Naive thymus-derived CD4-positive, alpha-beta T cell (primary cell): ENCODE results near the gene CAMKMT. TPM values are rescaled to one million over a fixed set of nuclear protein-coding genes. Genes with fewer than 3 reads are reported as not detected.
A peak's percentile ranks its signal among the peaks of the same experiment; 100 is the strongest.

Source experiments
- ATAC-seq: fragments of 150-1000 bp; cut with Tn5 transposase; 2 replicates; pipeline ENCODE4 v1.10.0; 2021; ENCODE audit warnings: mild to moderate bottlenecking, moderate library complexity
- CTCF ChIA-PET: fragments of 350-600 bp; sonication (Branson Sonifier 250); formaldehyde crosslinking; loops from one replicate; lab custom pipeline; 2021; ENCODE audit warnings: antibody characterized with exemption; lab: Charles Lee
- POLR2A ChIA-PET: fragments of 350-600 bp; sonication (Branson Sonifier 250); formaldehyde crosslinking; loops from one replicate; lab custom pipeline; 2021; ENCODE audit warnings: antibody characterized with exemption, inconsistent platforms; lab: Charles Lee
- DNase-seq, 9 donors: peaks; one replicate each; pipeline versions ENCODE4 v3.0.0 to v3.0.0-alpha.2; 2020 to 2022; ENCODE audit warnings: mixed read lengths in 1 of 9
- H3K27ac ChIP-seq: one replicate; pipeline ENCODE4 v1.7.0; 2013; ENCODE audit warnings: mild to moderate bottlenecking, low read depth, low read length, moderate library complexity
- H3K27me3 ChIP-seq, 2 donors: one replicate each; pipeline ENCODE4 v1.7.0; 2013; ENCODE audit warnings: low read length in 2 of 2, mild to moderate bottlenecking in 2 of 2, moderate library complexity in 2 of 2; ENCODE audit not compliant: control insufficient read depth in 2 of 2, insufficient read depth in 2 of 2
- H3K36me3 ChIP-seq, 3 experiments: 1 replicate in 2 of 3; 2 replicates in 1 of 3; pipeline ENCODE4 v1.7.0; 2013; ENCODE audit warnings: low read length in 3 of 3, mild to moderate bottlenecking in 3 of 3, moderate library complexity in 1 of 3; ENCODE audit not compliant: insufficient read depth in 3 of 3, control insufficient read depth in 2 of 3
- H3K4me1 ChIP-seq, 2 donors: one replicate each; pipeline ENCODE4 v1.7.0; 2013; ENCODE audit warnings: low read length in 2 of 2, mild to moderate bottlenecking in 2 of 2, moderate library complexity in 1 of 2; ENCODE audit not compliant: control insufficient read depth in 2 of 2, insufficient read depth in 2 of 2
- H3K4me3 ChIP-seq: 2 replicates; pipeline ENCODE4 v1.7.0; 2013; ENCODE audit warnings: mild to moderate bottlenecking, low read length
- H3K9me3 ChIP-seq, 3 experiments: 1 replicate in 2 of 3; 2 replicates in 1 of 3; pipeline ENCODE4 v1.7.0; 2013; ENCODE audit warnings: low read length in 3 of 3; ENCODE audit not compliant: control insufficient read depth in 2 of 3
- H3K27ac Mint-ChIP-seq, 9 donors: one replicate each; pipeline ENCODE4 v1.8.0; 2020 to 2022; ENCODE audit warnings: mixed read lengths in 9 of 9, mild to moderate bottlenecking in 8 of 9, moderate library complexity in 5 of 9, inconsistent platforms in 2 of 9
- H3K27me3 Mint-ChIP-seq, 5 donors: one replicate each; pipeline ENCODE4 v1.8.0; 2021 to 2022; ENCODE audit warnings: mixed read lengths in 5 of 5, mild to moderate bottlenecking in 1 of 5
- H3K36me3 Mint-ChIP-seq, 5 donors: one replicate each; pipeline ENCODE4 v1.8.0; 2020 to 2022; ENCODE audit warnings: mixed read lengths in 5 of 5, mild to moderate bottlenecking in 3 of 5, inconsistent platforms in 1 of 5
- H3K4me1 Mint-ChIP-seq, 7 donors: one replicate each; pipeline ENCODE4 v1.8.0; 2020 to 2022; ENCODE audit warnings: mixed read lengths in 7 of 7, mild to moderate bottlenecking in 3 of 7, inconsistent platforms in 1 of 7
- H3K4me3 Mint-ChIP-seq, 10 donors: one replicate each; pipeline ENCODE4 v1.8.0; 2020 to 2022; ENCODE audit warnings: mild to moderate bottlenecking in 10 of 10, mixed read lengths in 10 of 10, moderate library complexity in 6 of 10, inconsistent platforms in 2 of 10
- H3K9me3 Mint-ChIP-seq, 11 donors: one replicate each; pipeline ENCODE4 v1.8.0; 2020 to 2022; ENCODE audit warnings: mixed read lengths in 11 of 11, mild to moderate bottlenecking in 4 of 11, inconsistent platforms in 1 of 11, moderate library complexity in 1 of 11
- intact Hi-C, 2 donors: fragments of 100-400 bp; cut with micrococcal nuclease; formaldehyde crosslinking; loops; one replicate each; pipeline ENCODE4 v1.15.1; 2023
- polyA plus RNA-seq, 2 donors: library from polyadenylated mRNA; unstranded; fragments of 300-500 nt; fragmentation: Illumina TruSeq; gene quantifications; one replicate each; pipeline ENCODE4 v1.2.3, GENCODE V29; 2021
- total RNA-seq, 6 experiments: library from RNA in 5 of 6; stranded (reverse) in 5 of 6; gene quantifications; 1 replicate in 5 of 6; 2 replicates in 1 of 6; pipeline ENCODE4 v1.2.3 and lab custom pipeline; 2021 to 2026

CAMKMT gene
- total and polyA plus RNA-seq, 7 experiments from 2014 or later, result 11.1 to 20.8 (median 17.7) TPM

- H3K27me3 ChIP-seq, result no peaks in the 10 kb centered on the region
- intact Hi-C loops, result no loop called here
- ATAC-seq, result no peak
- Mint-ChIP-seq H3K4me1 (peaks cover 7 to 22% (median 16%) of the 10 kb centered on the region in 7 donors), H3K36me3 (peaks cover 20 to 58% (median 54%) of the 10 kb centered on the region in 5 donors), H3K27ac (peak overlapping the region in 2 of 9 donors; percentile 14 to 68), H3K4me3 (no peak overlapping the region), H3K27me3 (no peaks in the 10 kb centered on the region), H3K9me3 (peaks cover 0 to 6% (median 0%) of the 10 kb centered on the region in 11 donors)
- CTCF ChIA-PET, result no interaction called here
- no peak for DNase-seq
- no peak overlapping the region for H3K27ac ChIP-seq
- H3K4me1 ChIP-seq, result no peaks in the 10 kb centered on the region
- H3K36me3 ChIP-seq, result peaks cover 15 to 59% (median 18%) of the 10 kb centered on the region in 3 experiments
- POLR2A ChIA-PET, result no interaction called here
- H3K4me3 ChIP-seq, result no peak overlapping the region
- H3K9me3 ChIP-seq, result no peaks in the 10 kb centered on the region
These were observed 25.8 kb upstream of the CAMKMT start for GRCh38 chr2:44335806-44336538.

GRCh38 chr2:44342854-44343253, 18.9 kb upstream of the CAMKMT start:
- ATAC-seq (peak; percentile 60), DNase-seq (peak in 7 of 9 donors; percentile 14 to 45 (median 33))
- ChIA-PET POLR2A (interaction anchor here (0.7 to 2.3 kb wide), 5 partner anchors 15 to 1621 kb away, joined by 3 to 9 read pairs (median 3); partner anchors contain the start of genes CAMKMT and PREPL), CTCF (interaction anchor here (0.6 to 2.2 kb wide), 8 partner anchors 12 to 299 kb away, joined by 3 to 23 read pairs (median 5); no protein-coding TSS in a partner anchor)
- intact Hi-C loops, result loop anchor here (1.0 kb wide), 3 partner anchors 99 to 299 kb away; no protein-coding TSS in a partner anchor
- H3K4me3 ChIP-seq, result no peak overlapping the region
- H3K27me3 Mint-ChIP-seq, result no peaks in the 10 kb centered on the region
- H3K36me3 Mint-ChIP-seq, result peaks cover 8 to 33% (median 25%) of the 10 kb centered on the region in 5 donors
- H3K27me3 ChIP-seq, result no peaks in the 10 kb centered on the region
- peak overlapping the region in 2 of 9 donors; percentile 5 to 26 for H3K27ac Mint-ChIP-seq
- peaks cover 7 to 37% (median 25%) of the 10 kb centered on the region in 3 experiments for H3K36me3 ChIP-seq
- no peaks in the 10 kb centered on the region for H3K4me1 ChIP-seq
- no peak overlapping the region for H3K4me3 Mint-ChIP-seq
- H3K27ac ChIP-seq, result no peak overlapping the region
- H3K9me3 ChIP-seq, result no peaks in the 10 kb centered on the region
- H3K9me3 Mint-ChIP-seq, result no peaks in the 10 kb centered on the region
- H3K4me1 Mint-ChIP-seq, result peaks cover 0 to 17% (median 0%) of the 10 kb centered on the region in 7 donors

- intact Hi-C loops, result no loop called here
- Histone ChIP-seq H3K36me3 (peaks cover 0 to 11% (median 6%) of the 10 kb centered on the region in 3 experiments), H3K27ac (no peak overlapping the region), H3K4me1 (no peaks in the 10 kb centered on the region), H3K27me3 (no peaks in the 10 kb centered on the region), H3K4me3 (no peak overlapping the region), H3K9me3 (no peaks in the 10 kb centered on the region)
- H3K27me3 Mint-ChIP-seq, result no peaks in the 10 kb centered on the region
- ATAC-seq (no peak), DNase-seq (no peak)
- H3K36me3 Mint-ChIP-seq, result peaks cover 0 to 19% (median 8%) of the 10 kb centered on the region in 5 donors
- ChIA-PET CTCF (interaction anchor here (0.6 kb wide), 1 partner anchor 42 kb away, joined by 3 read pairs; no protein-coding TSS in a partner anchor), POLR2A (interaction anchor here (1.7 kb wide), 1 partner anchor 14 kb away, joined by 7 read pairs; the partner anchor contains the start of genes CAMKMT and PREPL)
- H3K4me3 Mint-ChIP-seq, result no peak overlapping the region
- no peaks in the 10 kb centered on the region for H3K9me3 Mint-ChIP-seq
- peaks cover 2 to 53% (median 23%) of the 10 kb centered on the region in 7 donors for H3K4me1 Mint-ChIP-seq
- no peak overlapping the region for H3K27ac Mint-ChIP-seq
These were observed 14.2 kb upstream of the CAMKMT start for GRCh38 chr2:44347526-44347925.

- DNase-seq (no peak), ATAC-seq (no peak)
- Histone ChIP-seq H3K36me3 (peaks cover 0 to 6% (median 6%) of the 10 kb centered on the region in 3 experiments), H3K9me3 (no peaks in the 10 kb centered on the region), H3K27me3 (no peaks in the 10 kb centered on the region), H3K27ac (no peak overlapping the region), H3K4me3 (no peak overlapping the region), H3K4me1 (no peaks in the 10 kb centered on the region)
- H3K27ac Mint-ChIP-seq, result no peak overlapping the region
- H3K27me3 Mint-ChIP-seq, result no peaks in the 10 kb centered on the region
- H3K4me3 Mint-ChIP-seq, result no peak overlapping the region
- ChIA-PET CTCF (interaction anchor here (0.7 to 1.0 kb wide), 3 partner anchors 8 to 260 kb away, joined by 3 to 5 read pairs (median 4); no protein-coding TSS in a partner anchor), POLR2A (interaction anchor here (1.7 kb wide), 1 partner anchor 13 kb away, joined by 7 read pairs; the partner anchor contains the start of genes CAMKMT and PREPL)
- peaks cover 0 to 16% (median 3%) of the 10 kb centered on the region in 5 donors for H3K36me3 Mint-ChIP-seq
- H3K4me1 Mint-ChIP-seq, result peaks cover 2 to 52% (median 27%) of the 10 kb centered on the region in 7 donors
- intact Hi-C loops, result no loop called here
- H3K9me3 Mint-ChIP-seq, result no peaks in the 10 kb centered on the region
These were observed 13.3 kb upstream of the CAMKMT start for GRCh38 chr2:44348400-44348799.

- H3K4me1 ChIP-seq, result no peaks in the 10 kb centered on the region
- H3K4me3 Mint-ChIP-seq, result no peak overlapping the region
- ATAC-seq (no peak), DNase-seq (no peak)
- peaks cover 2 to 52% (median 30%) of the 10 kb centered on the region in 7 donors for H3K4me1 Mint-ChIP-seq
- no peaks in the 10 kb centered on the region for H3K9me3 ChIP-seq
- H3K27ac Mint-ChIP-seq, result no peak overlapping the region
- no peaks in the 10 kb centered on the region for H3K27me3 Mint-ChIP-seq
- no peaks in the 10 kb centered on the region for H3K9me3 Mint-ChIP-seq
- no peak overlapping the region for H3K4me3 ChIP-seq
- intact Hi-C loops, result no loop called here
- peaks cover 0 to 20% (median 3%) of the 10 kb centered on the region in 5 donors for H3K36me3 Mint-ChIP-seq
- POLR2A ChIA-PET, result interaction anchor here (0.6 to 1.7 kb wide), 2 partner anchors 12 to 17 kb away, joined by 3 to 7 read pairs; partner anchors contain the start of genes CAMKMT and PREPL
- CTCF ChIA-PET, result no interaction called here
- peaks cover 0 to 6% (median 4%) of the 10 kb centered on the region in 3 experiments for H3K36me3 ChIP-seq
- no peaks in the 10 kb centered on the region for H3K27me3 ChIP-seq
- H3K27ac ChIP-seq, result no peak overlapping the region
These were observed 12.2 kb upstream of the CAMKMT start for GRCh38 chr2:44349506-44349905.

- Mint-ChIP-seq H3K36me3 (peaks cover 0 to 29% (median 4%) of the 10 kb centered on the region in 5 donors), H3K27me3 (no peaks in the 10 kb centered on the region), H3K9me3 (no peaks in the 10 kb centered on the region), H3K27ac (peak overlapping the region in 3 of 9 donors; percentile 2 to 78 (median 12)), H3K4me1 (peaks cover 2 to 60% (median 37%) of the 10 kb centered on the region in 7 donors), H3K4me3 (no peak overlapping the region)
- H3K4me1 ChIP-seq, result no peaks in the 10 kb centered on the region
- ChIA-PET CTCF (interaction anchor here (0.6 kb wide), 1 partner anchor 38 kb away, joined by 3 read pairs; no protein-coding TSS in a partner anchor), POLR2A (no interaction called here)
- no peaks in the 10 kb centered on the region for H3K36me3 ChIP-seq
- H3K27ac ChIP-seq, result no peak overlapping the region
- intact Hi-C loops, result no loop called here
- no peak for ATAC-seq
- H3K9me3 ChIP-seq, result no peaks in the 10 kb centered on the region
- no peaks in the 10 kb centered on the region for H3K27me3 ChIP-seq
- DNase-seq, result no peak
- H3K4me3 ChIP-seq, result no peak overlapping the region
These were observed 10.7 kb upstream of the CAMKMT start for GRCh38 chr2:44351088-44351487.
